MM.1S (cell line): ENCODE measurements around the gene PGF.

Experiments used
- DNase-seq: peaks from one replicate; pipeline ENCODE4 v3.0.0-alpha.2; 2015
- H2AFZ ChIP-seq: fragments of 300-600 bp; sonication (generic); 2 replicates; pipeline ENCODE4 v1.6.0; 2016; ENCODE audit warnings: antibody characterized with exemption, low read length
- H3F3A ChIP-seq: fragments of 300-600 bp; sonication (generic); 2 replicates; pipeline ENCODE4 v1.6.1; 2016; ENCODE audit warnings: mild to moderate bottlenecking, antibody characterized with exemption, low read length, moderate library complexity, mixed read lengths; ENCODE audit not compliant: insufficient read depth
- H3K27ac ChIP-seq: fragments of 300-600 bp; sonication (generic); 2 replicates; pipeline ENCODE4 v1.5.1; 2016; ENCODE audit warnings: mild to moderate bottlenecking, low read length
- H3K27me3 ChIP-seq: fragments of 300-600 bp; sonication (generic); replicated peaks from 2 replicates; pipeline ENCODE4 v1.6.0; 2016; ENCODE audit warnings: low read length; ENCODE audit not compliant: insufficient read depth
- H3K36me3 ChIP-seq: fragments of 300-600 bp; sonication (generic); replicated peaks from 2 replicates; pipeline ENCODE4 v1.6.1; 2016; ENCODE audit warnings: mild to moderate bottlenecking, low read length, mixed read lengths; ENCODE audit not compliant: insufficient read depth
- H3K4me1 ChIP-seq: fragments of 300-600 bp; sonication (generic); 2 replicates; pipeline ENCODE4 v1.6.1; 2016; ENCODE audit warnings: low read length, mixed read lengths
- H3K4me2 ChIP-seq: fragments of 300-600 bp; sonication (generic); 2 replicates; pipeline ENCODE4 v1.6.0; 2016; ENCODE audit warnings: low read depth, low read length
- H3K4me3 ChIP-seq: fragments of 300-600 bp; sonication (generic); 2 replicates; pipeline ENCODE4 v1.5.1; 2016; ENCODE audit warnings: low read length, mixed read lengths
- H3K79me2 ChIP-seq: fragments of 300-600 bp; sonication (generic); 2 replicates; pipeline ENCODE4 v1.6.1; 2016; ENCODE audit warnings: mixed run types, low read length, mixed read lengths
- H3K9ac ChIP-seq: fragments of 300-600 bp; sonication (generic); 2 replicates; pipeline ENCODE4 v1.6.1; 2016; ENCODE audit warnings: low read length, mixed read lengths
- H3K9me2 ChIP-seq: fragments of 300-600 bp; sonication (generic); replicated peaks from 2 replicates; pipeline ENCODE4 v1.6.1; 2016; ENCODE audit warnings: mild to moderate bottlenecking, low read length, mixed read lengths; ENCODE audit not compliant: insufficient read depth
- H3K9me3 ChIP-seq: fragments of 300-600 bp; sonication (generic); replicated peaks from 2 replicates; pipeline ENCODE4 v1.6.1; 2016; ENCODE audit warnings: mild to moderate bottlenecking, low read length, mixed read lengths; ENCODE audit not compliant: insufficient read depth
- H4K20me1 ChIP-seq: fragments of 300-600 bp; sonication (generic); 2 replicates; pipeline ENCODE4 v1.6.1; 2016; ENCODE audit warnings: mild to moderate bottlenecking, low read length, moderate library complexity, mixed read lengths; ENCODE audit not compliant: insufficient read depth
- EZH2 ChIP-seq: fragments of 300-600 bp; sonication (generic); optimal IDR thresholded peaks from 2 replicates; pipeline ENCODE3; 2017; ENCODE audit warnings: low read depth, mild to moderate bottlenecking, antibody characterized with exemption, low read length, mixed read lengths
- EZH2phosphoT487 ChIP-seq: fragments of 300-600 bp; sonication (generic); IDR thresholded peaks from 2 replicates; pipeline ENCODE4 v1.6.1; 2018; ENCODE audit warnings: antibody characterized with exemption, low read length
- TF ChIP-seq, protein P1 (sequence below): fragments of 300-600 bp; sonication (generic); IDR thresholded peaks from 2 replicates; pipeline ENCODE4 v1.5.1; 2016; ENCODE audit warnings: antibody characterized with exemption, low read length, mixed read lengths

Gene PGF

DNA sequence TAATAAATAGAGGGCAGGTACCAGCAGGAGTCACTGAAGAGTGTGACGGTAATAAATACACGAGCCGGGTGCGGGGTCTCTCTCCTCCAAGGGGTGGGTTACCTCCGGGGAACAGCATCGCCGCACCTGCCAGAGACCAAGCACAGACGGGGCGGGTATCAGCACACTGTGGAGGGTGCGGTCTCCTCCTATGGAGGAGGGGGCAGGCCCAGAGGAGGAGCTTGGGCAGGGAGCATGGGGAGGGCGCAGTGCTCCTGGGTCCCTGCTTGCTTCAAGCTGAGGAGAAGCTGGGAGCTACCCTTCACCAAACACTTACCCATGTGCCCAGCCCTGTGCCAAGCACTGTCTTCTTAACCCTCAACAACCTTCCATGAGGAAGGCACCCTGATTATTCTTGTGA, 12.8 kb downstream of the PGF start:
- Histone ChIP-seq H3K9me3 (no peaks in the 10 kb centered on the region), H3K4me1 (no peaks in the 10 kb centered on the region), H3K27ac (no peak overlapping the region), H3K9ac (no peak overlapping the region), H2AFZ (no peak overlapping the region), H3K27me3 (no peaks in the 10 kb centered on the region), H4K20me1 (no peaks in the 10 kb centered on the region), H3K4me2 (no peak overlapping the region), H3K4me3 (no peak overlapping the region), H3K36me3 (no peaks in the 10 kb centered on the region), H3K79me2 (no peaks in the 10 kb centered on the region), H3K9me2 (no peaks in the 10 kb centered on the region), H3F3A (no peaks in the 10 kb centered on the region)
- DNase-seq = no peak
- TF ChIP-seq EZH2phosphoT487 (no peak), EZH2 (no peak)
- TF ChIP-seq, protein P1, sequence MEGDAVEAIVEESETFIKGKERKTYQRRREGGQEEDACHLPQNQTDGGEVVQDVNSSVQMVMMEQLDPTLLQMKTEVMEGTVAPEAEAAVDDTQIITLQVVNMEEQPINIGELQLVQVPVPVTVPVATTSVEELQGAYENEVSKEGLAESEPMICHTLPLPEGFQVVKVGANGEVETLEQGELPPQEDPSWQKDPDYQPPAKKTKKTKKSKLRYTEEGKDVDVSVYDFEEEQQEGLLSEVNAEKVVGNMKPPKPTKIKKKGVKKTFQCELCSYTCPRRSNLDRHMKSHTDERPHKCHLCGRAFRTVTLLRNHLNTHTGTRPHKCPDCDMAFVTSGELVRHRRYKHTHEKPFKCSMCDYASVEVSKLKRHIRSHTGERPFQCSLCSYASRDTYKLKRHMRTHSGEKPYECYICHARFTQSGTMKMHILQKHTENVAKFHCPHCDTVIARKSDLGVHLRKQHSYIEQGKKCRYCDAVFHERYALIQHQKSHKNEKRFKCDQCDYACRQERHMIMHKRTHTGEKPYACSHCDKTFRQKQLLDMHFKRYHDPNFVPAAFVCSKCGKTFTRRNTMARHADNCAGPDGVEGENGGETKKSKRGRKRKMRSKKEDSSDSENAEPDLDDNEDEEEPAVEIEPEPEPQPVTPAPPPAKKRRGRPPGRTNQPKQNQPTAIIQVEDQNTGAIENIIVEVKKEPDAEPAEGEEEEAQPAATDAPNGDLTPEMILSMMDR = no peak

DNA sequence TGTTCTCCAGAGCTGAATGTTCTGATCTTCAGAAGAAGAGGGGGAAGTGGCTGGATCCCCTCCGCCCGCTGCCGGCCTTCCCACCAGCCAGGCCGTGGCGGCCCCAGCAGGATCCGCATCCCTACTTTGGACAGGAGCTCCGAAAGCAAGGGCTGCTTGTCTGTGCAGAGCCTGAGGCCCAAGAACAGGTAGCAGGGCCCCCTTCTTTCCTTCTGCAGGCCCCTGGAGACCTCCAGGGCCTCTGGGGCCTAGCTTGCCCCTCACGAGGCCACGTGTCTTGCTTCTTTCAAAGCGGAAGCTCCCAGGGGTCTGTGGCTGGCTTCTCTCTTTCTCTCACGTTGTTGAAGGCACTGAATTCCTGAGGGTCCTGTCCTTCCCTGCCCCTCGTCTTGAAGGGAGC, 13.2 kb downstream of the PGF start:
- Histone ChIP-seq H3K9ac (no peak overlapping the region), H3K27me3 (no peaks in the 10 kb centered on the region), H4K20me1 (no peaks in the 10 kb centered on the region), H3K79me2 (no peaks in the 10 kb centered on the region), H2AFZ (peak overlapping the region; percentile 51), H3F3A (no peaks in the 10 kb centered on the region), H3K4me3 (no peak overlapping the region), H3K9me3 (no peaks in the 10 kb centered on the region), H3K36me3 (no peaks in the 10 kb centered on the region), H3K9me2 (no peaks in the 10 kb centered on the region), H3K27ac (no peak overlapping the region), H3K4me1 (no peaks in the 10 kb centered on the region), H3K4me2 (no peak overlapping the region; the same call in 1 of the 2 replicates)
- DNase-seq = no peak
- TF ChIP-seq EZH2phosphoT487 (no peak), EZH2 (no peak)
- TF ChIP-seq, protein P1 = no peak

- Histone ChIP-seq H3F3A (no peaks in the 10 kb centered on the region), H3K27ac (no peak overlapping the region), H3K27me3 (no peaks in the 10 kb centered on the region), H3K4me2 (peak overlapping the region; percentile 27; the same call in 1 of the 2 replicates), H3K9me3 (no peaks in the 10 kb centered on the region), H3K4me3 (no peak overlapping the region; the same call in 1 of the 2 replicates), H3K79me2 (no peaks in the 10 kb centered on the region), H3K4me1 (no peaks in the 10 kb centered on the region), H3K36me3 (no peaks in the 10 kb centered on the region), H3K9ac (peak overlapping the region; percentile 6; the same call in 1 of the 2 replicates), H3K9me2 (no peaks in the 10 kb centered on the region), H2AFZ (peak overlapping the region; percentile 51), H4K20me1 (no peaks in the 10 kb centered on the region)
- DNase-seq = no peak
- no peak for TF ChIP-seq EZH2phosphoT487
Measured at GRCh38 chr14:74941676-74942097, 13.7 kb downstream of the PGF start.

- DNase-seq = no peak
- H3K4me1 ChIP-seq = no peaks in the 10 kb centered on the region
- H4K20me1 ChIP-seq = no peaks in the 10 kb centered on the region
- H3K9me2 ChIP-seq = no peaks in the 10 kb centered on the region
- TF ChIP-seq EZH2phosphoT487 (no peak), EZH2 (no peak)
- TF ChIP-seq, protein P1 = no peak
- H3K79me2 ChIP-seq = no peaks in the 10 kb centered on the region
- H3F3A ChIP-seq = no peaks in the 10 kb centered on the region
- peak overlapping the region; percentile 51; the same call in 1 of the 2 replicates for H2AFZ ChIP-seq
- H3K4me3 ChIP-seq = no peak overlapping the region
- H3K27me3 ChIP-seq = no peaks in the 10 kb centered on the region
- H3K9me3 ChIP-seq = no peaks in the 10 kb centered on the region
- no peaks in the 10 kb centered on the region for H3K36me3 ChIP-seq
- no peak overlapping the region for H3K27ac ChIP-seq
- H3K4me2 ChIP-seq = peak overlapping the region; percentile 27; the same call in 1 of the 2 replicates
- no peak overlapping the region for H3K9ac ChIP-seq
Measured at GRCh38 chr14:74940956-74941565, 14.3 kb downstream of the PGF start.
